Dermis microvascular lymphatic vessel endothelial cell (primary cell): ENCODE results near the gene CAMK1G. TPM values are rescaled to one million over a fixed set of nuclear protein-coding genes. Genes with fewer than 3 reads are reported as not detected.
A peak's percentile ranks its signal among the peaks of the same experiment; 100 is the strongest.

ENCODE experiments used
- DNase-seq, 2 donors: peaks; one replicate each; pipeline versions ENCODE4 v3.0.0 to v3.0.0-alpha.2; 2010; ENCODE audit warnings: low read depth in 2 of 2
- total RNA-seq: library from RNA; depleted of rRNA; stranded (reverse); fragments of >200 nt; gene quantifications from 2 replicates; pipeline ENCODE4 v1.2.1, GENCODE V29; 2014

The CAMK1G gene
- total RNA-seq, 1 donor from 2014 or later: not detected

DNA sequence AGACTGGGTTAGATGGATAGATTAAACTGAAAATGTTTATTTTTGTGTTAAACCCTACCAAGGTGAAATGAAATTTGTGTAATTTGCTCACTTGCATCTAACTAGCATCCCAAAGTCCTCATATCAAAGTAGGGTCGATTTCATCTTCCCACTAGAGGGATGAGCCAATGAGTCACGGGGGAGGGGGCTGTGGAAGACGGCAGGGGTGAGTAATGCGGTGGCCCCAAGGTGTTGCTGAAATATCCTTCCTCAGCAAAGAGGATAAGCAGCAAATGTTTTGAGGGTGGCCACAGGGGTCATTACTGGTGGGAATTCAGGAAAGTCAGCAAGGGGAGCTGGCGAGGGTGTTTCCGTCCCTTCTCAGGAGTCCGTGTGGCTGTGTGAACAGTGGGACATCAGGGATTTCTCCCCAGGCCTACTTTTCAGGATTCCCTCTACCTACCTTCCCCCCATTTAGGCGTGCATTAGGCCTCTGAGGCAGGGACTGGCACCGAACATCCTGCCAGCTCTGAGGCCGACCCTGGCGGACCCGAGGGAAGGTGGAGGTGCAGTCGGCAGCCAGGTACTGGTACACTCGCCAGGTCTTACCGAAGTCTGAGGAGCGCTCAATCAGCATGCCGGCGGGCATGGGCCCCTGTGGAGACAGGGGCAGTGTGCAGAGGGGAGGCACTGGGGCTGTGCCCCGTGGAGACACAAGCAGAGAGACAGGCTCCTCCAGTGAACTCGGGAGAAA, 50.7 kb downstream of the CAMK1G start:
- DNase-seq: no peak

DNA sequence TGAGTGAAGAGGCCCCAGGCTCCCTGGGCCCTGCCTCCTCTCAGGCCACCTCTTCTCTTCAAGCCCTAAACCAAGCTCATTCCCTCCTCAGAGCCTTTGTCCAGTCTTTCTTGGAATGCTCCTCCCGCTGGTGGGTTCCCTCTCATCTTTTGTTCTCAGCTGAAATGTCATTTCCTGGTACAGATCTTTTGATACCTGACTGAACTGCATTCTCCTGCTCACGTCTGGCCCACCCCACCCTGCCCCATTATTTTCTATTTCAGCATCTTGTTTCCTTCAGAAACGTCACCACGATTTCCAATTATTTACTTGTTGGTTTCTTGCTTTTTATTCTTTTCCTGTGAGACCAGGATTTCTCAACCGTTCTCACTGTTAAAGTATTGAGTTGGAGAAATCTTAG, 52.3 kb downstream of the CAMK1G start:
- no peak for DNase-seq

DNA sequence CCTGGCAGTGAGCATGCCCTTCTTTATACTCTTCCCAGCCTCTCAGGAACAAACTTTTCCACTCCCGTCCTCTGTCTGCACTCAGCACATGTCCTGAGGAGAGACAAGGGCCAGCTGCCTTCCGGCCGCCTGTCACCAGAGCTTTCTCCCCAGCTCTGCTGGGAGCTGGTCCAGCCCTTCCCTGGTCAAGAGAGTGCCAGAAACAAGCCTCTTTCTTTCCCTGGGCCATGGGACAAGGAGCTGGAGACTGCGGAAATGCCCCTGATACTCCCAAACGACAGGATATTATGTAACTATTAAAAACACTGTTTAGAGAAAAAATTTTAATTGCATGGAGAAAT, 58.3 kb downstream of the CAMK1G start:
- DNase-seq: peak in 1 of 2 donors; percentile 42

DNA sequence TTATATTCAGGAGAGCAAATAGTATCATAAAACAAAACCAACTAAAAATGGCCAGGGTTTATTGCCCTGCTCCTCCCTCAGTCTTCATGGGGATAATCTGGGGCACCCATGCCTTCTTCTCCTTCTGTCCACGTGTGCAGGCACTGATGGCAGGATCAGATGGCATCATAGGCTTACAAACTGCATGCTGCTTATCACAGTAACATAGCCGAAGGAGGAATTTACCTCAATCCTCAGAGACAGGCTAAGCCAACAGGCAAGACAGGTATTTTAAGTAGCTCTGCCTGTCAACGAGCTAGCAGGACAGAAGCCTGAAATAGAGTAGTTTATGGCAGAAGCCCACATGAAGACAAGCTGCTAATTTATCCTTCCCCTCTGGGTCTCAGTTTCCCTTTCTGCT, 59.3 kb downstream of the CAMK1G start:
- DNase-seq: no peak

DNA sequence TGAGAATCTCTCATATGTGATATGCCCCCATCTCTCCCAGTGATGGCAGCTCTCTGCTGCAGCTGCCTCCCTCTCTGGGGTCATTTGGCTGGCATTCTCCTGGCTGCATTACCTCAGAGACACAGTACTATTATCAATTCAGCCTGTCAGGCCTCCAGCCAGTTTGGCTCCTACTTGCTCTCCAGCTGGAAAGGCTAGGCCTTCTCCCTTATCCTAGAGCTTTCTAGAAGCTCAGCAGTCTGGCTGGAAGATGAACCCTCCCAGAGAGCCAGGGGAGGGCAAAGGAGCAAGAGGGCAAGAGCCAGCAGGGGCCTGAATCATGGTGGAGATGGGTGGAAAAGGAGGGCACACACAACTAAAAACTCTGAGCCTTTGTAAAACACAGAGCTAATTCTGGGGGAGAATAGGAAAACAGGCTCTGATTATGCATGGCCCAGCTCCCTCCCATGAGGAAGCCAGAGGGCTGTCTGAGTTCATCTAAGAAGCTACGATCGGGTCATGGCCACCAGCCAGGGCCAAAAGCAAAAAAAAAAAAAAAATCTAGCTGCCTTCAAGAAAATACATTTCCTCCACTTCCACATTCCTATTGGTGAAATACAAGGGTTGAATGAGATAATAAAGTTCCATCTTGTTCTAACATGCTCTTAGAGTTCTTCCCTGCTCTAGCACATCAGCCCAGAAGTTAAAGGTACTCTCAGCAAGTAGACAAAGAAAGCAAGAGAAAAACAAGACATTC, 59.9 kb downstream of the CAMK1G start:
- DNase-seq: peak in 1 of 2 donors; percentile 28

DNA sequence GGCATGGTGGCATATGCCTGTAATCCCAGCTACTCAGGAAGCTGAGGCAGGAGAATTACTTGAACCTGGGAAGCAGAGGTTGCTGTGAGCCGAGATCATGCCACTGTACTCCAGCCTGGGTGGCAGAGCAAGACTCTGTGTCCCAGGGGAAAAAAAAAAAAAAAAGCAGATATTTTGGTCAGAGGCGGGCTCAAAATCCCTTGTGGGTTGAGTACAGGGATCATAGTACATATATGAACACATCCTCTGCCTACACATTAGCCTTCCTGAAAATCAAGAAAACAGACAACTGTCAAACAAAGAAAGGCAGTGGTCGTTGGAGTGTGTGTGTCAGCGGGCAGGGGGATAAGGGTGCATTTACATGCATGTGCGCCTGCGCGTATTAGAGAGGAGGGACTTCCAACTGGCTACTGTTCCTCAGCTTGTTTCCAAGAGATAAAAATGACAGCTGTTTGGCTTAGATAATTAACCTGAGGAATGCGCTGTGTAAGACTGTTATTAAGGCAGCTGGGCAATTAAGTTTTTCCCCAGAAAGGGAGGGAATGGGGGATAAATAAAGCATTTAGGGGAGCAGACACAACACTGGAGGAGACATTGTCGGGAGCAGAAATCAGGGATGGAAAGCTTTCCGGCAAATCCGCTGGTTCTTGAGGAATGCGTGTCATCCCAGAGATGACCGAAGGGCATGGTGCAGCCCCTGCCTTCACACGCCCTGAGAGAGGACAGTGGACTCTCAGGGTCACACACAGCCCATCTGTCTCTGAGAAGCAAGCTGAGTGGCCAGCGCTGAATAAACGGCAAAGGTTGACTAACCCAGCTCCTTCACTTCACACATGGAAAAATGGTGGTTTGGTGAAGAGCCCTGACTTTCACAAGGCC, 62.3 kb downstream of the CAMK1G start:
- no peak for DNase-seq

DNA sequence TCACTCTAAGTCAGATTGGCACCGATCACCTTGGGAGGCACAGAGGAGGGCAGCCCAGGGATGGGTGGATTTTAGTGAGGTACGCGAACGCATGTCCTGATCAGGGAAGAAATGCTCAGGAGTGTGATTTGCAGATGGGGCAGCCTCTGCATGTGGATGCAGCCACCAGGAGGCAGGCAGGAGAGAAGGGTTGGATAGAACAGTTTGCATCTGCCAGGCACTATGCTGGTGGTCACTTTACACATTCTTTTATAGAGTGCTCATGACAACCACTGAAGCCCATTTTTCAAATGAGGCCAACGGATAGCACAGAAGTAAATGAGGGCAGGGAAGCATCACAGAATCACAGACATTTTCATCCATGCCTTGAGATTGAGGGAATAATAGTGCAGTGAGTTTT, 63.0 kb downstream of the CAMK1G start:
- no peak for DNase-seq

DNA sequence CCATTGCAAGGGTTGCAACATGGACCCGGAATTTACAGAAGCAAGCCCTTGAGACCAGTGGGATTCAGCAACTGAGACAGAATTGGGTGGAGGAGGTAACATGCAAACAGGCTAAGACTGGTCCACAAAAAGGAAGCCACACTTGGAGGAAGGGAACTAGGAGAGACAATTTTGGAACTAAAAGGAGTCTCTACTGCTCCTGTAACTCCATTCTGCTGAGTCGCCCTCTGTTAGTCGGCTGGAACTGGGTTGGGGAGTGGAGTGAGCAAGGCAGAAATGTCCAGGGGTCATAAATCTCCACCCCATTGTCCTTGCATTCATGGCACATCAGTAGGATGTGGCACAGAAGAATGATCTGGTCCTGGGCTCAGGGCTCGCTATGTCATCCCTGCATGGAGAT, 63.6 kb downstream of the CAMK1G start:
- no peak for DNase-seq

DNA sequence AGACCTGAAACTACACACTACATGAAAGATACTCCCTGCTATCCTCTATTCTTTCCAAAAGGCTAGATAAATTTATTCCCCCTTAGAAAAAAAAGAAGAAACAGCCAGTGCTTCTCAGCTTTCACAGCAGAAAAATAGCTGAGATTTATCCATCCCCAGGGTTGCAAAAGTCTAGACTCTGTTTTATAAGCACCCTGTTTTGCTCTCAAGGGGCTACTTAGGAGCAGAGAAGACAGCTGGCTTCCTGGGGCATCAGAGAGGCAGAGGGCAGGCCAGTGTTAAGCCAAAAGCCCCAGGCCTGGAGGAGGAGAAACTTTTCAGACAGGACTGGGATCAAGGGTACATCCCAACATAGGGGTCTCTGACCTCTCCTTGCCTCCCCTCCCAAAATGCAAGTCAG, 64.8 kb downstream of the CAMK1G start:
- DNase-seq: no peak

DNA sequence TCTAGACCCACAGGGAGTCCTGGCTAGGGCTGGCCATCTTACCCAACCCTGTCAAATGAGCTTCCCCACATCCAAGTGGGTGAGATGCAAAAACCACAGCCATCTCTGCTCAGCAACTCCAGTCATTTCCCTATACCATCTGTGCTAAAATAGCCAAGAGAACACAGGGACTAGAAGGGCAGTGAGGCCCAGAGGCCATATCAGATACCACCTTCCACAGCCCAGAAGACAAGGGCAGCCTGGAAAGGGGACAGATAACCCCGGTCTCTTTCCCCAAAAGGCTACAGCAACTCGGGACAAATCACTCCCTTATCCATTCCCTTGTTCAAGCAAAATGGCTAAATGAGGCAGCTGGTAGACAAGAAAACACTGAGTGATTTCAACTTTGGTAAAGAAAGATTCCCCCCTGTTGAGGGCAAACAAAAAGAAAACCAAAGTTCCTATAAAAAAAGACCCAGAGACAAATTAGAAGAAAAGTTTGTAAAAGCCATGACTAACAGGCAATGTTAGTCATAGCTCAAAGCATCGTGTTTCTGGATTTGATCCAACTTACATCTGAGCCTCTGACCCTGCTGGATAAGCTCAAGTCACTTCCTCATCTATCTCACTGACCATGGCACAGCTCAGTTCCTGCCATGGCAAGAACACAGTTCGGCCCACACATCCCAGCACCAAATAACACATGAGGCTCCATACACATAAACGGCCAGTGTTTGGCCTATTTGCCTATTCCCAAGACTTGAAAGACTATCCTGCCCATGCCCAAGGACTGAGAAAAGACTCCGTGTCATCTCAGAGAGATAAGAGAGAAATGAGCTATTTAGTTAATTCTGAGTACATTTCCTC, 65.6 kb downstream of the CAMK1G start:
- DNase-seq: peak; percentile 87 to 97

DNA sequence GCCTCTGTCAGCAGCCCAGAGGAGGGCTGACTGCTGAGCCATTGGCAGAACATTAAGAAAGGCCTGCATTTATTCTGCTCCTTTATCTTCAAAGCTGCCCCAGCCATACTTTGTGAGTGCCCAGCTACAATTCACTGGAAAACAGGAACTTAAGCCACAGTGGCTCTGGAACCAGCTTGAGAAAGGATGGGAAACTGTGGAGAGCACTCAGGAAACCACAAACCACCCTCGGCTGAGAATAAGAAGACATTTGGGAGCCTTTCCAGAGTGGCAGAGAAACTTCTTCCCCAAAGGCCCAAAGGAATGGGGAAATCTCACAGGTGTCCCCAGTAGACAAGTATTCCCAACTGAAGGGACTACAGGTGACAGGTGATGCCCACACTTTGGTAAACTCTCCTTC, 66.9 kb downstream of the CAMK1G start:
- no peak for DNase-seq

DNA sequence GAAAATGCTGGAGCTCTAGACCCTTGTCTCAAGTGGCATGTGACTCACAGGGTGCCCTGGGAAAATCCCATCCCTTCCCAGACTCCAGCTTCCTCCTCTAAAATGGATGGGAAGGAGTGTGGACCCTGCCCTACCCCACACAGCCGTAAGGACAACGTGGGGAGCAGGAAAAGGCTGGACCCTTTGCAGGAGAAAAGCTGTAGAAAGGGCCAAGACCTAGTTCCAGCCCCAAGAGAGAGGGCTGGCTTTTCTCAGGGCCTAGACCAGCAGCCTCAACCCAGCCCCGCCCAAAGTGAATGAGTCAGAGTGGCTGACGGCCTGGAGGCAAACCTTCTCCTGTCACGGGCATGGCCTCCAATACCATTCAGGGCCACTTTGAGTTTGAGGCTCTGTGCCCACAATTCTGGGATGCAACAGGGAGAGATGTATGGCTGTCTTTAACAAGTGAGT, 67.6 kb downstream of the CAMK1G start:
- peak in 1 of 2 donors; percentile 80 for DNase-seq

DNA sequence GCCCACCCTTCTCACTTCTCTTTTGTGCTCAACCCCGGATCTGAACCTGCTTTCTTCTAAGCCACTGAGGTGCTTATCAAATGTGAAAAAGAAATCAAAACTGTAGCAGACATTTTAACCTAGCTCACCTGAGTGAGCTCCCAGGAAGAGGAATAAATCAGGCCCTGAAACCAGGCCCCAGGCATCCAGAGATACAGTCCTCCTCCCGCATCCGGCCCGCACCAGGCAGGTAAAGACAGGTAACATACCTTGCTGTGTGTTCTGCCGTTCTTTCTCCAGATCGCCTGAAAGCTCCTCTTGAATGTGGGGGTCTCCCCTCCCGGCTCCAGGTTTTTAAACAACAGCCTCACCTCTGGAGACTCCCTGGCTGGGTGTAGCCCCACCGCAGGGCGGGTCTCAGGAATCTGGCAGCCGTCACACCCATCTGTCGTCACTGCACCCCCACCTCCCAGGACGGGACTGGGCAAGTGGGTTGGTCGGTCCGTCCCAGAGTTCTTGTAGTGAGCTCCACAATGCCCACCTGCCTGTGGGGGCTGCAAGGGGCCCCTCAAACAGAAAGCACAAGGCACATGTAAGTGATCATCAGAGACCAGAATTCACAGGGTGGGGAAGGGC, 68.7 kb downstream of the CAMK1G start, which contains the start of gene LAMB3:
Gene LAMB3, minus strand, starts transcription at position 305 of the 615 bp plus-strand sequence. CDS start 1,481 bp downstream, outside the sequence.
- DNase-seq: no peak

DNA sequence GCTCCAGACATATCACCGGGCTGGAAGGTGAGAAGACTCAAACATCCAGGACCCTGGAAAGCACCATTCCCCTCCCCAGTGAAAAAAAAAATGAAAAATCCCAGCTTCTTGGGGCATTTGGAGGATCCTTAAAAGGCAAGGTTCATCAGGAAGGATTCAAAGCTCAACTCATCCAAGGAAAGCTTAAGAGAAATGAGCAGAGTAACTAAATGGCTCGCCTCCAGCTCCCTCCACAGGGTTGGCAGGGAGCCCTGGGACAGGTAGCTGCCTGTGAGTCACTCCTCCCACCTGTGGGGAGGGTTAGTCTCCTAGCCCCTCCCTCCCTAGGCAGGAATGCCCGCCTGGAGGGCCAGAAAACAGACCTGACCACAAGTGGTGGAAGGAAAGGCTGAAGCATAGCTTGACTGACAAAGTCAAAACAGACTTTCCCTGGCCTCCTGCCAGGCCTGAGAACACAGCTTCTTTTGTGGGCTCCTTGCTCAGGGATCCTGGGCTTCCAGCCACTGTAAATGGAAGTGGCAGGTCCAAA, 69.4 kb downstream of the CAMK1G start:
- DNase-seq: peak in 1 of 2 donors; percentile 73

DNA sequence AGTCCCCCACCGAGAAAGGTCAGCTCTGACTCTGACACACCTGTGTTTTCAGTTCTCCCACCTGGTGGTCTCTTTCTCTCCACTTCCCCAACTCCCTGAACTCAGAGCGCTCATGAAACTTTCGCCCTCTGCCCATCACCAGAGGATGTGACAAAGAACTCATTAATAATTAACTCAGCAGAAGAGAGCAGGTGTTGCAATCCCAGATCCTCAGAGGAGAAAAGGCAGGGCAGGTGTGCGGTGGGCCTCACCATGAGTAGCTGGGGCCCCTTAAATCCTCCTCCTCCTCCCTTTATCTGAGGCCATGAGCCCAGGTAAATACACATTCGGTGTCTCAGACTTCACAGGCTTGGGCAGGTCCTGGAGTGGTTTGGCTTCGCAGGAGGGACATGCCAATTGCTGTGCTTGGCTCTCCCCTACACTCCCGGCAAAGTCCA, 70.4 kb downstream of the CAMK1G start:
- no peak for DNase-seq

DNA sequence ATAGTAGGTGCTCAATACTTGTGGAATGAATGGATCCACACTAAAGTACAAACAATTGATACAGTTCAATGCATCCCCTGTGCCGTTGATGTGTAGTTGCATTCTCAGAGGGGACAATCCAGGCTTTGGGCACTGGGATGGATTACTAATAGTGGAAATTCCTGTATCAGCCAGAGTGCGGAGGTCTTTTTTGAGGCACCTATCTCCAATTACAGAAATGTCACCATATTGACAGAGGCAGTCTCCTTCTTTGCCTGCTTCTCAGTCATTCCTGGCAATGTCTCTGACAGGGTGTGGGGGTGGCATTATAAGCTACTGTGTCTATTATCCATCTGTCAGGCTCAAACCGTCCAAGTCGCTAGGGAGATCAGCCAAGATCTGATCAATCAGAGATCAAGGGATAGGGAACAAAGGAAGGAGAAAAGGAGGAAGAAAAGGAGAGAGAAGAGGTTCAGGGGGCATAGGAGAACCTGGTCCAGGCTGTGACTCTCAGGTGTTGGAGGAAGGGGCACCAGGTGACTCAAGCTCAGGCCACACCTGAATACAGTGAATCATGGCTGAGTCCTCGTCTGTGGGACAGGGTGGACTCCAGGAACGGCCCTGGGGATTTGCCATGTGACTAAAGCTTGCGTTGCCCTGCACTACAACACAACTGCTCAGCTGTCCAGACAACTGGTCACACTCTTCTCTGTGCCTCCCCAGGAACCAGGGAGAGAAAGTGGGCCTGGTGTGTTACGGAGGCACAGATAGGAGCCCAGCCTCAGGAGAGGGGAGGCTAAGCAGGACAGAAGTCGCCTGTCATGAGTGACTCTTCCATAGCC, 72.1 kb downstream of the CAMK1G start:
- no peak for DNase-seq

DNA sequence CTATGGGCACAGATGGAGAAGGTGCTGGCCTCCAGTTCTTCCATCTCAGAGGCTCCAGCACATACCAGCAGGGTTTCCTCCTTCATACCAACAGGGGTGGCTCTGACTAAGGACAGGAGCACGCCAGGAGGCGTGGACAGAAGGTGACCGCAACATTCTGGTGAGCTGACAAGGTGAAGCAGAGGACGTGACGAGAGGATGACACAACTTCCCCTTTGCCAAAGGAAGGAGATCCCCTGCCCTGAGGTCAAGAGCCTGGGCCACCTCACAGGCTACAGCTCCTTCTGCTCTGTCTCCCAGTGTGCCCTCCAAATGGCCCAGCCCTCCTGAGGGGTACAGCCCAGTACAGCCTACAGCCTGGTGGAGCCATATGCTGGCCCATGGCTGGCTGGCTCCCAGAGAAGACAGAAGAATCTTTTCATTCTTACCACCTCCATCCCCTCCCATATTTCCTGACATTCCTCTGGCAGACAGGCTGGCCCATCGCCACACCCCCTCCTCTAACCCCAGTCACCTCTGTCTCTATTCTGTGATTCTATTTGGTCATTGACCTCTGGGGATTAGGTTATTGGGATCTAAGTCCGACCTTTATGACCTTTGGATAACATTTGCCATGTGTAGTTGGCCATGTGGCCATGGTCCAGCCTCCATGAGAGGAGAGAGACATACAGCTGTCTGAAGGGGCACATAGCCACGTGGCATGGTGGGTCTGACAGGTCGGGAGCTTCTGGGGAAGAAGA, 73.8 kb downstream of the CAMK1G start:
- peak in 1 of 2 donors; percentile 59 for DNase-seq

DNA sequence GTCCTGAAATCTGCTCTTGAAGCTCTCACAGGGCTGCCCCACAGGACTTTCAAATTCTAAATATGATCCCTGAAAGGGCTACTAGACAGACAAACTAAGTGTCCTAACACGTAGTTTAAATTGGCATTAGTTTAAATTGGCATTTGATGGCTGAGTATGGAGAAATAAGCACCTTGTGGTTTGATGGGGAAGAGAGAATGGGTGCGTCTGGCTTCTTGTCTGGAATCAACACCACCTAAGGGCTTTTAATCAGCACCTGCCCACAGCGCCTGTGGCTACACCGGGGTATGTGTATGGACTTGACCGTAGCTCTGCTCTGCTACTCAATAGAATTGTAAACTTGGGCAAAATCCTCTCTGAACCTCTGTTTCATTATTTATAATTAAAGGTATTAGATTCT, 74.4 kb downstream of the CAMK1G start:
- DNase-seq: no peak

DNA sequence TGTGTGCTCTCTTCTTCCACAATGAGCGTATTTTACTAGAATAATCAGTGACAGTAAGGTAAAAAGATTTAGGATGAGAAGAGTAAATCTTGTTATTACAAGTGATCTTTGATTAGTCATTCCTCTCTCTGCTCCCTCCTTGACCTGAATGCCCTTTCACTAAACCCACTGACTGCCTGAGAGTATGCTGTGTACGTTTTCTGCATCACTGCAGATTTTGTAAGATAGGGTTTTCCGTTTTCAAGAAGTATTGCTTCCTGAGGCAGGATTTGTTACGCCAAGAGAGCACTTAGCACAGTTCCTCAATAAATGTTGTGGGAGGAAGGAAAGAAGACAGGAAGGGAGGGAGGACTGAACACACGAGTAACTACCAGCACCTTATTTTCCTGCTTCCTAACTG, 76.4 kb downstream of the CAMK1G start:
- DNase-seq: peak in 1 of 2 donors; percentile 39
